ENCODE results near the gene SUGCT. TPM values are rescaled to one million over a fixed set of nuclear protein-coding genes. Genes with fewer than 3 reads are reported as not detected.

SUGCT gene
- total and polyA plus RNA-seq, 2 of the 8 experiments (the other 6 are each of a cell fraction or from before 2014, with no cell fraction given) = 2.8 to 5.4 TPM

DNA sequence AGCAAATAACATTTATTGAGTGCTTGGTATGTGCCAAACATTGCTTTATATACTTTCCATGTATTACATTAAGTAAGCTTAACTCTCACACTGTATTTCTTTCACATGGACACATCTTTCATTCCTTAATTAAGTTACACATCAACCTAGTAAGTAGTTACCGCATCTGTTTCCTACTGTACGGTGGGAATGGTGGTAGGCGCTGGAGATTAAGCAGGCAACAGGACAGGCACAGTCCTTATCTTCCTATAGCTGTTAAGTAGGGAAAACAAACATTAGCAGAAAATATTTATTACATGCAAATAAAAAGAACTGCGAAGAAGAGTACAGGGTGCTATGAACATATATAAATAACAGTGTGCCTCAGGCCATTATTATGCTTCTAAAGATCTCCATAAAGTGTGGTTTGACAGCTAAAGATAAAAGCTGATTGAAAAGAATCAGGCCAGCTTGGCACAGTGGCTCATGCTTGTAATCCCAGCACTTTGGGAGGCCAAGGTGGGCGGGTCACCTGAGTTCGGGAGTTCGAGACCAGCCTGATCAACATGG, 105.0 kb downstream of the SUGCT start (continued):
- TF ChIP-seq, protein P1, sequence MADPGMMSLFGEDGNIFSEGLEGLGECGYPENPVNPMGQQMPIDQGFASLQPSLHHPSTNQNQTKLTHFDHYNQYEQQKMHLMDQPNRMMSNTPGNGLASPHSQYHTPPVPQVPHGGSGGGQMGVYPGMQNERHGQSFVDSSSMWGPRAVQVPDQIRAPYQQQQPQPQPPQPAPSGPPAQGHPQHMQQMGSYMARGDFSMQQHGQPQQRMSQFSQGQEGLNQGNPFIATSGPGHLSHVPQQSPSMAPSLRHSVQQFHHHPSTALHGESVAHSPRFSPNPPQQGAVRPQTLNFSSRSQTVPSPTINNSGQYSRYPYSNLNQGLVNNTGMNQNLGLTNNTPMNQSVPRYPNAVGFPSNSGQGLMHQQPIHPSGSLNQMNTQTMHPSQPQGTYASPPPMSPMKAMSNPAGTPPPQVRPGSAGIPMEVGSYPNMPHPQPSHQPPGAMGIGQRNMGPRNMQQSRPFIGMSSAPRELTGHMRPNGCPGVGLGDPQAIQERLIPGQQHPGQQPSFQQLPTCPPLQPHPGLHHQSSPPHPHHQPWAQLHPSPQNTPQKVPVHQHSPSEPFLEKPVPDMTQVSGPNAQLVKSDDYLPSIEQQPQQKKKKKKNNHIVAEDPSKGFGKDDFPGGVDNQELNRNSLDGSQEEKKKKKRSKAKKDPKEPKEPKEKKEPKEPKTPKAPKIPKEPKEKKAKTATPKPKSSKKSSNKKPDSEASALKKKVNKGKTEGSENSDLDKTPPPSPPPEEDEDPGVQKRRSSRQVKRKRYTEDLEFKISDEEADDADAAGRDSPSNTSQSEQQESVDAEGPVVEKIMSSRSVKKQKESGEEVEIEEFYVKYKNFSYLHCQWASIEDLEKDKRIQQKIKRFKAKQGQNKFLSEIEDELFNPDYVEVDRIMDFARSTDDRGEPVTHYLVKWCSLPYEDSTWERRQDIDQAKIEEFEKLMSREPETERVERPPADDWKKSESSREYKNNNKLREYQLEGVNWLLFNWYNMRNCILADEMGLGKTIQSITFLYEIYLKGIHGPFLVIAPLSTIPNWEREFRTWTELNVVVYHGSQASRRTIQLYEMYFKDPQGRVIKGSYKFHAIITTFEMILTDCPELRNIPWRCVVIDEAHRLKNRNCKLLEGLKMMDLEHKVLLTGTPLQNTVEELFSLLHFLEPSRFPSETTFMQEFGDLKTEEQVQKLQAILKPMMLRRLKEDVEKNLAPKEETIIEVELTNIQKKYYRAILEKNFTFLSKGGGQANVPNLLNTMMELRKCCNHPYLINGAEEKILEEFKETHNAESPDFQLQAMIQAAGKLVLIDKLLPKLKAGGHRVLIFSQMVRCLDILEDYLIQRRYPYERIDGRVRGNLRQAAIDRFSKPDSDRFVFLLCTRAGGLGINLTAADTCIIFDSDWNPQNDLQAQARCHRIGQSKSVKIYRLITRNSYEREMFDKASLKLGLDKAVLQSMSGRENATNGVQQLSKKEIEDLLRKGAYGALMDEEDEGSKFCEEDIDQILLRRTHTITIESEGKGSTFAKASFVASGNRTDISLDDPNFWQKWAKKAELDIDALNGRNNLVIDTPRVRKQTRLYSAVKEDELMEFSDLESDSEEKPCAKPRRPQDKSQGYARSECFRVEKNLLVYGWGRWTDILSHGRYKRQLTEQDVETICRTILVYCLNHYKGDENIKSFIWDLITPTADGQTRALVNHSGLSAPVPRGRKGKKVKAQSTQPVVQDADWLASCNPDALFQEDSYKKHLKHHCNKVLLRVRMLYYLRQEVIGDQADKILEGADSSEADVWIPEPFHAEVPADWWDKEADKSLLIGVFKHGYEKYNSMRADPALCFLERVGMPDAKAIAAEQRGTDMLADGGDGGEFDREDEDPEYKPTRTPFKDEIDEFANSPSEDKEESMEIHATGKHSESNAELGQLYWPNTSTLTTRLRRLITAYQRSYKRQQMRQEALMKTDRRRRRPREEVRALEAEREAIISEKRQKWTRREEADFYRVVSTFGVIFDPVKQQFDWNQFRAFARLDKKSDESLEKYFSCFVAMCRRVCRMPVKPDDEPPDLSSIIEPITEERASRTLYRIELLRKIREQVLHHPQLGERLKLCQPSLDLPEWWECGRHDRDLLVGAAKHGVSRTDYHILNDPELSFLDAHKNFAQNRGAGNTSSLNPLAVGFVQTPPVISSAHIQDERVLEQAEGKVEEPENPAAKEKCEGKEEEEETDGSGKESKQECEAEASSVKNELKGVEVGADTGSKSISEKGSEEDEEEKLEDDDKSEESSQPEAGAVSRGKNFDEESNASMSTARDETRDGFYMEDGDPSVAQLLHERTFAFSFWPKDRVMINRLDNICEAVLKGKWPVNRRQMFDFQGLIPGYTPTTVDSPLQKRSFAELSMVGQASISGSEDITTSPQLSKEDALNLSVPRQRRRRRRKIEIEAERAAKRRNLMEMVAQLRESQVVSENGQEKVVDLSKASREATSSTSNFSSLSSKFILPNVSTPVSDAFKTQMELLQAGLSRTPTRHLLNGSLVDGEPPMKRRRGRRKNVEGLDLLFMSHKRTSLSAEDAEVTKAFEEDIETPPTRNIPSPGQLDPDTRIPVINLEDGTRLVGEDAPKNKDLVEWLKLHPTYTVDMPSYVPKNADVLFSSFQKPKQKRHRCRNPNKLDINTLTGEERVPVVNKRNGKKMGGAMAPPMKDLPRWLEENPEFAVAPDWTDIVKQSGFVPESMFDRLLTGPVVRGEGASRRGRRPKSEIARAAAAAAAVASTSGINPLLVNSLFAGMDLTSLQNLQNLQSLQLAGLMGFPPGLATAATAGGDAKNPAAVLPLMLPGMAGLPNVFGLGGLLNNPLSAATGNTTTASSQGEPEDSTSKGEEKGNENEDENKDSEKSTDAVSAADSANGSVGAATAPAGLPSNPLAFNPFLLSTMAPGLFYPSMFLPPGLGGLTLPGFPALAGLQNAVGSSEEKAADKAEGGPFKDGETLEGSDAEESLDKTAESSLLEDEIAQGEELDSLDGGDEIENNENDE (IDR thresholded peaks at IDR 0.05; ENCODE audit: insufficient replicate concordance, low read length) = no peak
- no peak for TF ChIP-seq SIX5 (IDR thresholded peaks at IDR 0.05; ENCODE audit: low read depth, low read length)
- no peak for TF ChIP-seq NRF1 (IDR thresholded peaks at IDR 0.05; ENCODE audit: low read depth, low read length)
- TF ChIP-seq PHF8 (conservative IDR thresholded peaks at IDR 0.05; ENCODE audit: low read depth, low read length) = no peak
- TF ChIP-seq SP4 (IDR thresholded peaks at IDR 0.05; ENCODE audit: low read length) = no peak
- TF ChIP-seq TBP (IDR thresholded peaks at IDR 0.05; ENCODE audit: low read depth, low read length) = no peak
- no peak for TF ChIP-seq BCL11A (IDR thresholded peaks at IDR 0.05; ENCODE audit: low read depth in 2 of 2, low read length in 2 of 2)
- TF ChIP-seq, protein P2, sequence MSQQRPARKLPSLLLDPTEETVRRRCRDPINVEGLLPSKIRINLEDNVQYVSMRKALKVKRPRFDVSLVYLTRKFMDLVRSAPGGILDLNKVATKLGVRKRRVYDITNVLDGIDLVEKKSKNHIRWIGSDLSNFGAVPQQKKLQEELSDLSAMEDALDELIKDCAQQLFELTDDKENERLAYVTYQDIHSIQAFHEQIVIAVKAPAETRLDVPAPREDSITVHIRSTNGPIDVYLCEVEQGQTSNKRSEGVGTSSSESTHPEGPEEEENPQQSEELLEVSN (IDR thresholded peaks at IDR 0.05) = no peak
- TF ChIP-seq FOSL1 (IDR thresholded peaks at IDR 0.05; ENCODE audit: insufficient read depth, low read depth, low read length) = no peak
- TF ChIP-seq SAP30 (IDR thresholded peaks at IDR 0.05; ENCODE audit: insufficient read depth, insufficient replicate concordance, low read length) = no peak
- TF ChIP-seq POLR2AphosphoS5 (IDR thresholded peaks at IDR 0.05; ENCODE audit: low read depth, low read length) = no peak
